ENCODE results near the gene GPSM1. TPM values are rescaled to one million over a fixed set of nuclear protein-coding genes. Genes with fewer than 3 reads are reported as not detected.

Gene GPSM1
- total RNA-seq, 1 experiment from 2014 or later: 26.4 TPM

DNA sequence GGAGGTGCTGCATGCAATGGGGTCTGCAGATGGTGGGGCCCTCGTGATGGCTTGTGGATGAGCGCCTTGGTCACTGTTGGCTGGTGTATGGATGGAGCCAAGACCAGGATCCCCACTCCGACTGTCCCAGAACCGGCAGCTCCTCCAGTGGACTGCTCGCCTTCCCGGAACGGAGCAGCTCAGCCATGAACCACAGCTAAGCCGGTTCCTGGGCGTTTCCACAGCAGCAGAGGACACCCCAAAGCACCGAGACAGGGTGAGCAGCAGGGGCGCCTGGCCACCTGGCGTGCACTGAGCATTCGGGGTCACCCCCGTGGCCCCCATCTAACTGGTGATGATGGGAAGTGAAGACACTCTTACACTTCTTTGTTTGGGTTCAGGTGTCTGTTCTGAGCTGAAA, 49.6 kb upstream of the GPSM1 start:
- DNase-seq (ENCODE audit: low read depth, low spot score): no peak
- no peak for TF ChIP-seq CBX3 (IDR thresholded peaks at IDR 0.05; ENCODE audit: low read depth)
- intact Hi-C loops (cut with micrococcal nuclease): no loop called here
- Histone ChIP-seq H3K79me2 (ENCODE audit: insufficient read depth, low read length) (no peaks in the 10 kb centered on the region), H2AFZ (ENCODE audit: low read depth, low read length, poor library complexity, severe bottlenecking) (no peak overlapping the region), H4K20me1 (ENCODE audit: insufficient read depth) (no peaks in the 10 kb centered on the region), H3K4me1 (ENCODE audit: control insufficient read depth in 1 of 2, insufficient read depth in 2 of 2, low read length in 2 of 2) (no peaks in the 10 kb centered on the region), H3K27ac (ENCODE audit: low read depth, low read length) (no peak overlapping the region), H3K4me2 (ENCODE audit: low read length) (no peak overlapping the region), H3K9me2 (ENCODE audit: insufficient read depth) (no peaks in the 10 kb centered on the region), H3K9ac (ENCODE audit: low read length) (no peak overlapping the region), H3K27me3 (ENCODE audit: insufficient read depth, low read length) (no peaks in the 10 kb centered on the region), H3K36me3 (ENCODE audit: control insufficient read depth in 1 of 2, insufficient read depth in 2 of 2, low read length in 2 of 2) (no peaks in the 10 kb centered on the region), H3K9me3 (ENCODE audit: control insufficient read depth in 1 of 2, insufficient read depth in 1 of 2, low read depth in 1 of 2, low read length in 2 of 2) (no peaks in the 10 kb centered on the region), H3K4me3 (replicated peaks in 1 of 2; ENCODE audit: low read depth in 1 of 2, low read length in 2 of 2) (no peak overlapping the region)
- ChIA-PET RAD21 (ENCODE audit: low non-redundant PET in 1 of 2, low total read pairs in 2 of 2, uncharacterized antibody in 2 of 2, unreplicated experiment in 2 of 2) (no interaction called here), POLR2A (no interaction called here), CTCF (interaction anchor here (0.5 kb wide), 1 partner anchor 110 kb away, joined by 3 read pairs; no protein-coding TSS in a partner anchor)
- ATAC-seq: no peak
- BruUV-seq (replicated peaks): no TSS peak

DNA sequence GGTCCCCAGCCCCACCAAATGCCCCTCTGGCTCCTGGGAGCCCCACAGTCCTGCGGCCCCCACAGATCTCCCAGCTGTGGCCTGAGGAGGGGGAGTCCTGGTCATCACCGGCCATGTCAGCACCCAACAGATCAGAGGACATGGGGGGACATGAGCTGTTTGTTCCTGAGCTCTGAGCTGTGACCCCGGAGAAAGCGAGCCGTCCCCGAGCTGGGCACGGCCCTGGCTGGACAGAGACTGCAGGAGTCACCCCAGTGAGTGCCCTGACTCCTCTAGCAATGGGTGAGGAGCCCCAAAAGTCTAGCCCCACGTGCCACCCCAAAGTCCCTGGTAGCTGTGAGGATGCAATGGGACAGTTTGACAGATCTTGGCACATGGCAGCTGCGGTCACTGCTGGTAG, 49.1 kb upstream of the GPSM1 start:
- no TSS peak for BruUV-seq (replicated peaks)
- Histone ChIP-seq H3K79me2 (ENCODE audit: insufficient read depth, low read length) (no peaks in the 10 kb centered on the region), H3K27me3 (ENCODE audit: insufficient read depth, low read length) (no peaks in the 10 kb centered on the region), H3K4me1 (ENCODE audit: control insufficient read depth in 1 of 2, insufficient read depth in 2 of 2, low read length in 2 of 2) (peaks cover under 1 to 2% of the 10 kb centered on the region in 2 experiments; a peak in 3 of 4 replicates), H3K9me3 (ENCODE audit: control insufficient read depth in 1 of 2, insufficient read depth in 1 of 2, low read depth in 1 of 2, low read length in 2 of 2) (no peaks in the 10 kb centered on the region), H3K36me3 (ENCODE audit: control insufficient read depth in 1 of 2, insufficient read depth in 2 of 2, low read length in 2 of 2) (no peaks in the 10 kb centered on the region), H4K20me1 (ENCODE audit: insufficient read depth) (no peaks in the 10 kb centered on the region), H3K9ac (ENCODE audit: low read length) (no peak overlapping the region), H3K4me3 (replicated peaks in 1 of 2; ENCODE audit: low read depth in 1 of 2, low read length in 2 of 2) (no peak overlapping the region), H3K9me2 (ENCODE audit: insufficient read depth) (no peaks in the 10 kb centered on the region), H3K27ac (ENCODE audit: low read depth, low read length) (no peak overlapping the region), H2AFZ (ENCODE audit: low read depth, low read length, poor library complexity, severe bottlenecking) (no peak overlapping the region), H3K4me2 (ENCODE audit: low read length) (no peak overlapping the region)
- ChIA-PET POLR2A (no interaction called here), CTCF (no interaction called here), RAD21 (ENCODE audit: low non-redundant PET in 1 of 2, low total read pairs in 2 of 2, uncharacterized antibody in 2 of 2, unreplicated experiment in 2 of 2) (no interaction called here)
- ATAC-seq: no peak
- no peak for DNase-seq (ENCODE audit: low read depth, low spot score)
- intact Hi-C loops (cut with micrococcal nuclease): no loop called here
- TF ChIP-seq POLR2A (IDR thresholded peaks at IDR 0.05; ENCODE audit: borderline replicate concordance, extremely low read depth, insufficient read depth, insufficient read length) (no peak), TCF7L2 (IDR thresholded peaks at IDR 0.05; ENCODE audit: borderline replicate concordance, extremely low read depth, insufficient read depth, insufficient read length) (no peak), SIN3A (IDR thresholded peaks at IDR 0.05; ENCODE audit: low read depth) (no peak), RAD21 (IDR thresholded peaks at IDR 0.05; ENCODE audit: low read depth) (no peak), CEBPB (IDR thresholded peaks at IDR 0.05; ENCODE audit: low read depth) (no peak), EZH2 (IDR thresholded peaks at IDR 0.05) (no peak), ELF1 (IDR thresholded peaks at IDR 0.05; ENCODE audit: borderline replicate concordance, low read depth) (no peak), SRF (IDR thresholded peaks at IDR 0.05; ENCODE audit: low read depth) (no peak), FOSL1 (IDR thresholded peaks at IDR 0.05; ENCODE audit: low read depth) (no peak), SP1 (IDR thresholded peaks at IDR 0.05; ENCODE audit: low read depth) (no peak), CBX3 (IDR thresholded peaks at IDR 0.05; ENCODE audit: low read depth) (no peak)
- TF ChIP-seq, protein P1, sequence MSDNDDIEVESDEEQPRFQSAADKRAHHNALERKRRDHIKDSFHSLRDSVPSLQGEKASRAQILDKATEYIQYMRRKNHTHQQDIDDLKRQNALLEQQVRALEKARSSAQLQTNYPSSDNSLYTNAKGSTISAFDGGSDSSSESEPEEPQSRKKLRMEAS (IDR thresholded peaks at IDR 0.05): no peak
- TF ChIP-seq, protein P2, sequence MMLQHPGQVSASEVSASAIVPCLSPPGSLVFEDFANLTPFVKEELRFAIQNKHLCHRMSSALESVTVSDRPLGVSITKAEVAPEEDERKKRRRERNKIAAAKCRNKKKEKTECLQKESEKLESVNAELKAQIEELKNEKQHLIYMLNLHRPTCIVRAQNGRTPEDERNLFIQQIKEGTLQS (IDR thresholded peaks at IDR 0.05): no peak
- TF ChIP-seq, protein P3, sequence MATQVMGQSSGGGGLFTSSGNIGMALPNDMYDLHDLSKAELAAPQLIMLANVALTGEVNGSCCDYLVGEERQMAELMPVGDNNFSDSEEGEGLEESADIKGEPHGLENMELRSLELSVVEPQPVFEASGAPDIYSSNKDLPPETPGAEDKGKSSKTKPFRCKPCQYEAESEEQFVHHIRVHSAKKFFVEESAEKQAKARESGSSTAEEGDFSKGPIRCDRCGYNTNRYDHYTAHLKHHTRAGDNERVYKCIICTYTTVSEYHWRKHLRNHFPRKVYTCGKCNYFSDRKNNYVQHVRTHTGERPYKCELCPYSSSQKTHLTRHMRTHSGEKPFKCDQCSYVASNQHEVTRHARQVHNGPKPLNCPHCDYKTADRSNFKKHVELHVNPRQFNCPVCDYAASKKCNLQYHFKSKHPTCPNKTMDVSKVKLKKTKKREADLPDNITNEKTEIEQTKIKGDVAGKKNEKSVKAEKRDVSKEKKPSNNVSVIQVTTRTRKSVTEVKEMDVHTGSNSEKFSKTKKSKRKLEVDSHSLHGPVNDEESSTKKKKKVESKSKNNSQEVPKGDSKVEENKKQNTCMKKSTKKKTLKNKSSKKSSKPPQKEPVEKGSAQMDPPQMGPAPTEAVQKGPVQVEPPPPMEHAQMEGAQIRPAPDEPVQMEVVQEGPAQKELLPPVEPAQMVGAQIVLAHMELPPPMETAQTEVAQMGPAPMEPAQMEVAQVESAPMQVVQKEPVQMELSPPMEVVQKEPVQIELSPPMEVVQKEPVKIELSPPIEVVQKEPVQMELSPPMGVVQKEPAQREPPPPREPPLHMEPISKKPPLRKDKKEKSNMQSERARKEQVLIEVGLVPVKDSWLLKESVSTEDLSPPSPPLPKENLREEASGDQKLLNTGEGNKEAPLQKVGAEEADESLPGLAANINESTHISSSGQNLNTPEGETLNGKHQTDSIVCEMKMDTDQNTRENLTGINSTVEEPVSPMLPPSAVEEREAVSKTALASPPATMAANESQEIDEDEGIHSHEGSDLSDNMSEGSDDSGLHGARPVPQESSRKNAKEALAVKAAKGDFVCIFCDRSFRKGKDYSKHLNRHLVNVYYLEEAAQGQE (IDR thresholded peaks at IDR 0.05; ENCODE audit: low read depth): no peak
- TF ChIP-seq, protein P4, sequence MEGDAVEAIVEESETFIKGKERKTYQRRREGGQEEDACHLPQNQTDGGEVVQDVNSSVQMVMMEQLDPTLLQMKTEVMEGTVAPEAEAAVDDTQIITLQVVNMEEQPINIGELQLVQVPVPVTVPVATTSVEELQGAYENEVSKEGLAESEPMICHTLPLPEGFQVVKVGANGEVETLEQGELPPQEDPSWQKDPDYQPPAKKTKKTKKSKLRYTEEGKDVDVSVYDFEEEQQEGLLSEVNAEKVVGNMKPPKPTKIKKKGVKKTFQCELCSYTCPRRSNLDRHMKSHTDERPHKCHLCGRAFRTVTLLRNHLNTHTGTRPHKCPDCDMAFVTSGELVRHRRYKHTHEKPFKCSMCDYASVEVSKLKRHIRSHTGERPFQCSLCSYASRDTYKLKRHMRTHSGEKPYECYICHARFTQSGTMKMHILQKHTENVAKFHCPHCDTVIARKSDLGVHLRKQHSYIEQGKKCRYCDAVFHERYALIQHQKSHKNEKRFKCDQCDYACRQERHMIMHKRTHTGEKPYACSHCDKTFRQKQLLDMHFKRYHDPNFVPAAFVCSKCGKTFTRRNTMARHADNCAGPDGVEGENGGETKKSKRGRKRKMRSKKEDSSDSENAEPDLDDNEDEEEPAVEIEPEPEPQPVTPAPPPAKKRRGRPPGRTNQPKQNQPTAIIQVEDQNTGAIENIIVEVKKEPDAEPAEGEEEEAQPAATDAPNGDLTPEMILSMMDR (IDR thresholded peaks at IDR 0.05 in 2 of 3, conservative IDR thresholded peaks at IDR 0.05 in 1 of 3; ENCODE audit: borderline replicate concordance in 1 of 3, insufficient read depth in 1 of 3, low read depth in 2 of 3, low read length in 2 of 3): no peak

Measured in HCT116 (cell line).